ENCODE data around the gene EIF4G1.

GRCh38 chr3:184315543-184315867, 1.1 kb downstream of the EIF4G1 start:
- TF ChIP-seq CTCF (IDR thresholded peaks at IDR 0.05) (no peak), EP300 (IDR thresholded peaks at IDR 0.05) (no peak)
